HG03342 (cell line): Measurements from ENCODE around the gene PODXL2.
"Not testable (repeated sequence)": the region's sequence is repeated elsewhere in the genome, so short reads cannot be mapped to it uniquely, and the experiment has no call there.

ENCODE experiments used
- ATAC-seq: cut with Tn5 transposase; IDR thresholded peaks from one replicate; pipeline ENCODE4 v1.9.1; 2021; ENCODE audit warnings: mild to moderate bottlenecking, moderate library complexity; ENCODE audit not compliant: unreplicated experiment

PODXL2 gene

GRCh38 chr3:127605547-127605946 lies 23.4 kb upstream of the PODXL2 start:
- not testable (repeated sequence) for ATAC-seq

- ATAC-seq: no peak
These were observed 22.7 kb upstream of the PODXL2 start for GRCh38 chr3:127606086-127606805.

GRCh38 chr3:127606981-127607595 lies 21.9 kb upstream of the PODXL2 start:
- no peak for ATAC-seq

GRCh38 chr3:127607675-127608361 lies 21.2 kb upstream of the PODXL2 start:
- ATAC-seq: no peak

GRCh38 chr3:127608362-127608718 lies 20.6 kb upstream of the PODXL2 start:
- no peak for ATAC-seq

- no peak for ATAC-seq
These were observed 18.9 kb upstream of the PODXL2 start for GRCh38 chr3:127610105-127610504.

- ATAC-seq: no peak
These were observed 17.7 kb upstream of the PODXL2 start for GRCh38 chr3:127611251-127611650.

- ATAC-seq: no peak
These were observed 16.0 kb upstream of the PODXL2 start for GRCh38 chr3:127612966-127613365.

- no peak for ATAC-seq
These were observed 15.6 kb upstream of the PODXL2 start for GRCh38 chr3:127613406-127613805.

GRCh38 chr3:127614928-127615589 lies 13.9 kb upstream of the PODXL2 start:
- no peak for ATAC-seq

- no peak for ATAC-seq
These were observed 13.2 kb upstream of the PODXL2 start for GRCh38 chr3:127615631-127616305.

GRCh38 chr3:127616836-127617605 lies 12.0 kb upstream of the PODXL2 start:
- no peak for ATAC-seq

GRCh38 chr3:127618891-127619290 lies 10.1 kb upstream of the PODXL2 start:
- no peak for ATAC-seq

GRCh38 chr3:127620637-127621375 lies 8.2 kb upstream of the PODXL2 start:
- no peak for ATAC-seq

GRCh38 chr3:127622031-127622430 lies 7.0 kb upstream of the PODXL2 start:
- no peak for ATAC-seq

GRCh38 chr3:127622772-127623576 lies 6.0 kb upstream of the PODXL2 start:
- ATAC-seq: no peak

- no peak for ATAC-seq
These were observed 4.9 kb upstream of the PODXL2 start for GRCh38 chr3:127624063-127624462.

GRCh38 chr3:127625821-127626220 lies 3.2 kb upstream of the PODXL2 start:
- ATAC-seq: no peak

- ATAC-seq: no peak
These were observed 578 bp upstream of the PODXL2 start for GRCh38 chr3:127628426-127628787.
